Smooth muscle cell (in vitro differentiated cells): Measurements from ENCODE around the gene SCD5. TPM values are rescaled to one million over a fixed set of nuclear protein-coding genes. Genes with fewer than 3 reads are reported as not detected.

Experiments
- DNase-seq: peaks from one replicate; lab custom pipeline; 2025; ENCODE audit not compliant: unreplicated experiment; lab: John Stamatoyannopoulos, UW
- H2AFZ ChIP-seq: fragments of 200-600 bp; sonication (generic); 2 replicates; pipeline ENCODE4 v1.6.0; 2016; ENCODE audit warnings: antibody characterized with exemption, low read depth, mild to moderate bottlenecking
- H3F3A ChIP-seq: fragments of 200-600 bp; sonication (generic); 2 replicates; pipeline ENCODE4 v1.6.0; 2017; ENCODE audit warnings: antibody characterized with exemption, low read depth
- H3K27ac ChIP-seq: fragments of 200-600 bp; sonication (generic); 2 replicates; pipeline ENCODE4 v1.5.1; 2016; ENCODE audit warnings: low read depth, mild to moderate bottlenecking
- H3K27me3 ChIP-seq: fragments of 200-600 bp; sonication (generic); 2 replicates; pipeline ENCODE4 v1.6.1; 2016; ENCODE audit warnings: low read depth, mild to moderate bottlenecking
- H3K36me3 ChIP-seq: fragments of 200-600 bp; sonication (generic); 2 replicates; pipeline ENCODE4 v1.5.1; 2016; ENCODE audit warnings: low read depth
- H3K4me1 ChIP-seq: fragments of 200-600 bp; sonication (generic); 2 replicates; pipeline ENCODE4 v1.5.1; 2016; ENCODE audit warnings: low read depth
- H3K4me2 ChIP-seq: fragments of 200-600 bp; sonication (generic); 2 replicates; pipeline ENCODE4 v1.6.0; 2016; ENCODE audit warnings: mild to moderate bottlenecking
- H3K4me3 ChIP-seq: fragments of 200-600 bp; sonication (generic); 2 replicates; pipeline ENCODE4 v1.5.1; 2016; ENCODE audit warnings: mild to moderate bottlenecking
- H3K79me2 ChIP-seq: fragments of 200-600 bp; sonication (generic); 2 replicates; pipeline ENCODE4 v1.6.0; 2016; ENCODE audit warnings: low read depth, mild to moderate bottlenecking
- H3K9ac ChIP-seq: fragments of 200-600 bp; sonication (generic); 2 replicates; pipeline ENCODE4 v1.6.0; 2016; ENCODE audit warnings: low read depth
- H3K9me3 ChIP-seq: fragments of 200-600 bp; sonication (generic); replicated peaks from 2 replicates; pipeline ENCODE4 v1.5.1; 2016; ENCODE audit warnings: low read depth
- H4K20me1 ChIP-seq: fragments of 200-600 bp; sonication (generic); 2 replicates; pipeline ENCODE4 v1.6.0; 2016; ENCODE audit warnings: low read depth
- CTCF ChIP-seq: fragments of 200-600 bp; sonication (generic); IDR thresholded peaks from 2 replicates; pipeline ENCODE4 v1.5.1; 2017; ENCODE audit warnings: borderline replicate concordance, mild to moderate bottlenecking, antibody characterized with exemption; ENCODE audit not compliant: insufficient read depth, poor library complexity, severe bottlenecking
- WGBS: methylation state at CpG from one replicate; pipeline ENCODE4 v1.1.7; 2016; ENCODE audit warnings: low lambda C conversion rate; 5-methylcytosine and 5-hydroxymethylcytosine counted together
- polyA plus RNA-seq: library from polyadenylated mRNA; unstranded; fragments of >200 nt; fragmentation: Nextera tagmentation; extraction: Ambion mirVana; gene quantifications from 2 replicates; pipeline ENCODE4 v1.2.1, GENCODE V29; 2016
- total RNA-seq: library from RNA; depleted of rRNA; stranded (reverse); fragments of >200 nt; gene quantifications from 2 replicates; pipeline ENCODE4 v1.2.3, GENCODE V29; 2014

Gene SCD5
- total and polyA plus RNA-seq, 2 experiments from 2014 or later: 9.2 to 24.3 TPM

DNA sequence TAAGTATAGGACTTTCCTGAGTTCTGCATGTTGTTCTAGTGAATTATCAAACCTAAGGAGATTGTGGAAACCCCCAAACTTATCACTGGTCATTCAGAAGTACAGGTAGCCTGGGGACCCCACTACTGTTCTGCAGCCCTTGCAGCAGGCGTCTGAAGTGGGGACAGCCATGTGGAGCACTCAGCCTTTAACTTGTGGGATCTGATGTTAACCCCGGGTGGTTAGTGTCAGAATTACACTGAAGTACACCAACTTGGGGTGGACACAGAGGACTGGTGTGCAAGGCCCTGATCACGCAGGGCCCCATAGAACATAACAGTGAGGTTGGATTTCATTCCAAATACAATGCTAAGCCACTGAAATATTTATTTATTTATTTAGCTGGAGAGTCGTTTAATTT is 103.7 kb downstream of the SCD5 start:
- H3K79me2 ChIP-seq: no peaks in the 10 kb centered on the region
- no peaks in the 10 kb centered on the region for H3K4me1 ChIP-seq
- H3K9me3 ChIP-seq: no peaks in the 10 kb centered on the region
- H4K20me1 ChIP-seq: no peaks in the 10 kb centered on the region
- H3K4me3 ChIP-seq: no peak overlapping the region
- no peak overlapping the region for H2AFZ ChIP-seq
- DNase-seq: no peak
- H3K4me2 ChIP-seq: no peak overlapping the region
- TF ChIP-seq CTCF: no peak
- H3F3A ChIP-seq: no peaks in the 10 kb centered on the region
- WGBS: 89% methylated on average over 4 of the region's 4 CpGs
- no peak overlapping the region for H3K27ac ChIP-seq
- no peaks in the 10 kb centered on the region for H3K36me3 ChIP-seq
- H3K27me3 ChIP-seq: no peaks in the 10 kb centered on the region
- H3K9ac ChIP-seq: no peak overlapping the region

DNA sequence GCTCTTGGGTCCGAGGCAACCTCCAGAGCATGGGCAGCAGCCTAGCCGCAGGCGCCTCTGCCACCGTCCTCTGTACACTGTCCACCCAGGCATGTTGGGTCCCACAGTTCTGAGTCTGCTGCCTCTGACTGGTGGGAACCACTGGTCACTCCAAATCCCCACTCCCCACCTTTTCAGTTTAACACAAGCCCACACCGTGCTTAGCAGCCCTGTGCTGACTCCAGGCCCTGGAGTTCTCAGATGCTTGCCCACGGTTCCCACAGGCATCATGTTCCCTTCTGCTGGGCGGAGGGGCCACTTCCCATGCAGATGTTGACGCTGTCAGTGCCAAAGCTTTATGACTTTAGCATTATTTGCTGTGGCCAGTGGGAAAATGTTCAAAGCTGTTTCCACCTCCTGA is 104.5 kb downstream of the SCD5 start:
- Histone ChIP-seq H3F3A (no peaks in the 10 kb centered on the region), H4K20me1 (no peaks in the 10 kb centered on the region), H3K9ac (no peak overlapping the region), H3K36me3 (no peaks in the 10 kb centered on the region), H3K4me2 (no peak overlapping the region), H3K9me3 (no peaks in the 10 kb centered on the region), H3K4me3 (no peak overlapping the region), H3K79me2 (no peaks in the 10 kb centered on the region), H3K4me1 (no peaks in the 10 kb centered on the region), H3K27me3 (no peaks in the 10 kb centered on the region), H2AFZ (no peak overlapping the region), H3K27ac (no peak overlapping the region)
- no peak for DNase-seq
- no peak for TF ChIP-seq CTCF
- 87% methylated on average over 8 of the region's 8 CpGs for WGBS

- H3K4me3 ChIP-seq: no peak overlapping the region
- no peaks in the 10 kb centered on the region for H3K79me2 ChIP-seq
- H3K9me3 ChIP-seq: no peaks in the 10 kb centered on the region
- H3K36me3 ChIP-seq: no peaks in the 10 kb centered on the region
- H3K4me2 ChIP-seq: no peak overlapping the region
- H3F3A ChIP-seq: no peaks in the 10 kb centered on the region
- no peak for TF ChIP-seq CTCF
- no peak overlapping the region for H3K9ac ChIP-seq
- no peaks in the 10 kb centered on the region for H3K4me1 ChIP-seq
- H2AFZ ChIP-seq: no peak overlapping the region
- DNase-seq: no peak
- WGBS: 95% methylated on average over 18 of the region's 18 CpGs
- H4K20me1 ChIP-seq: no peaks in the 10 kb centered on the region
- no peaks in the 10 kb centered on the region for H3K27me3 ChIP-seq
- no peak overlapping the region for H3K27ac ChIP-seq
Observed at GRCh38 chr4:82692101-82692780, 106.4 kb downstream of the SCD5 start.

GRCh38 chr4:82691431-82691830 is 107.2 kb downstream of the SCD5 start:
- DNase-seq: no peak
- no peaks in the 10 kb centered on the region for H3K79me2 ChIP-seq
- no peak for TF ChIP-seq CTCF
- no peaks in the 10 kb centered on the region for H3K36me3 ChIP-seq
- WGBS: 93% methylated on average over 2 of the region's 2 CpGs
- H3K4me1 ChIP-seq: no peaks in the 10 kb centered on the region
- H3K9me3 ChIP-seq: no peaks in the 10 kb centered on the region
- H3K9ac ChIP-seq: no peak overlapping the region
- H3F3A ChIP-seq: no peaks in the 10 kb centered on the region
- H4K20me1 ChIP-seq: no peaks in the 10 kb centered on the region
- H3K27ac ChIP-seq: no peak overlapping the region
- H3K4me3 ChIP-seq: no peak overlapping the region
- no peak overlapping the region for H3K4me2 ChIP-seq
- no peak overlapping the region for H2AFZ ChIP-seq
- no peaks in the 10 kb centered on the region for H3K27me3 ChIP-seq
